Prostate gland (tissue), 2 donors: ENCODE results near the gene CX3CL1. TPM values are rescaled to one million over a fixed set of nuclear protein-coding genes. Genes with fewer than 3 reads are reported as not detected.

Experiments
- DNase-seq: peaks from one replicate; pipeline ENCODE4 v3.0.0-alpha.2; 2019; ENCODE audit warnings: low spot score
- H3K27ac ChIP-seq, 2 donors: fragments of 200-600 bp; sonication (generic); 2 replicates each; pipeline ENCODE4 v1.5.1; 2017 to 2019
- H3K27me3 ChIP-seq: fragments of 200-600 bp; sonication (generic); replicated peaks from 2 replicates; pipeline ENCODE4 v1.5.1; 2019; ENCODE audit not compliant: insufficient read depth
- H3K36me3 ChIP-seq, 2 donors: fragments of 200-600 bp; sonication (generic); 1 replicate in 1 of 2; 2 replicates in 1 of 2; pipeline versions ENCODE4 v1.5.1 to v1.8.1; 2017 to 2019
- H3K4me1 ChIP-seq: fragments of 200-600 bp; sonication (generic); replicated peaks from 2 replicates; pipeline ENCODE4 v1.5.1; 2019
- H3K4me3 ChIP-seq, 2 donors: fragments of 200-600 bp; sonication (generic); 2 replicates each; pipeline ENCODE4 v1.5.1; 2017 to 2019
- H3K9me3 ChIP-seq: fragments of 200-600 bp; sonication (generic); 2 replicates; pipeline ENCODE4 v1.5.1; 2017
- CTCF ChIP-seq, 4 experiments: fragments of 200-600 bp in 2 of 4; fragments of 450-650 bp in 2 of 4; sonication (generic) in 2 of 4; IDR thresholded peaks; 1 replicate in 3 of 4; 2 replicates in 1 of 4; pipeline ENCODE4 v1.5.1; 2016 to 2019; ENCODE audit warnings: antibody characterized with exemption in 4 of 4, mild to moderate bottlenecking in 2 of 4, moderate library complexity in 2 of 4
- POLR2A ChIP-seq: fragments of 450-650 bp; IDR thresholded peaks from one replicate; pipeline ENCODE4 v1.6.1; 2016; ENCODE audit warnings: antibody characterized with exemption, mild to moderate bottlenecking
- POLR2AphosphoS5 ChIP-seq: sonication (generic); formaldehyde crosslinking; IDR thresholded peaks from one replicate; pipeline ENCODE4 v1.6.1; 2017; ENCODE audit warnings: antibody characterized with exemption
- WGBS: methylation state at CpG from one replicate; pipeline ENCODE4 v1.1.5; 2018; 5-methylcytosine and 5-hydroxymethylcytosine counted together
- intact Hi-C: fragments of 100-400 bp; cut with DNase I; formaldehyde crosslinking; loops from one replicate; pipeline ENCODE4 v1.14.2; 2022
- small RNA-seq, 2 donors: library from RNA; depleted of rRNA; stranded (forward); fragments of <200 nt; gene quantifications; one replicate each; pipeline ENCODE3, GENCODE V24; 2016
- total RNA-seq, 2 donors: library from RNA; depleted of rRNA; stranded (reverse); fragments of >200 nt; gene quantifications; one replicate each; pipeline ENCODE4 v1.1.0, GENCODE V29; 2016

CX3CL1 gene
- total RNA-seq, 2 donors from 2014 or later: 30.2 to 52.6 TPM

- H3K4me1 ChIP-seq: no peaks in the 10 kb centered on the region
- H3K27me3 ChIP-seq: no peaks in the 10 kb centered on the region
- intact Hi-C loops: no loop called here
- no peak overlapping the region for H3K27ac ChIP-seq
- TF ChIP-seq POLR2AphosphoS5 (no peak), CTCF (IDR thresholded peaks at IDR 0.05) (no peak), POLR2A (no peak)
- no peaks in the 10 kb centered on the region for H3K9me3 ChIP-seq
- no peak for DNase-seq
- H3K4me3 ChIP-seq: no peak overlapping the region
- peaks cover 3 to 10% of the 10 kb centered on the region in 2 donors for H3K36me3 ChIP-seq
Measured at GRCh38 chr16:57427824-57428223, 55.5 kb downstream of the CX3CL1 start.

GRCh38 chr16:57430955-57431354 lies 58.7 kb downstream of the CX3CL1 start:
- no peak for DNase-seq
- intact Hi-C loops: no loop called here
- no peak overlapping the region for H3K27ac ChIP-seq
- TF ChIP-seq POLR2A (no peak), CTCF (IDR thresholded peaks at IDR 0.05) (no peak), POLR2AphosphoS5 (no peak)
- H3K4me3 ChIP-seq: no peak overlapping the region
- WGBS: 82% methylated on average over 5 of the region's 5 CpGs
- H3K4me1 ChIP-seq: no peaks in the 10 kb centered on the region
- H3K9me3 ChIP-seq: no peaks in the 10 kb centered on the region
- H3K36me3 ChIP-seq: peaks cover 6 to 14% of the 10 kb centered on the region in 2 donors
- H3K27me3 ChIP-seq: no peaks in the 10 kb centered on the region

- H3K36me3 ChIP-seq: peaks cover 12 to 14% of the 10 kb centered on the region in 2 donors
- H3K4me1 ChIP-seq: no peaks in the 10 kb centered on the region
- H3K9me3 ChIP-seq: no peaks in the 10 kb centered on the region
- no peak for TF ChIP-seq CTCF (IDR thresholded peaks at IDR 0.05)
- no peak for TF ChIP-seq POLR2A
- TF ChIP-seq POLR2AphosphoS5: no peak
- H3K4me3 ChIP-seq: no peak overlapping the region
- WGBS: 90% methylated on average over 2 of the region's 2 CpGs
- no peak overlapping the region for H3K27ac ChIP-seq
- intact Hi-C loops: no loop called here
- no peak for DNase-seq
- H3K27me3 ChIP-seq: no peaks in the 10 kb centered on the region
Measured at GRCh38 chr16:57432505-57432904, 60.2 kb downstream of the CX3CL1 start.

GRCh38 chr16:57432989-57433388 lies 60.7 kb downstream of the CX3CL1 start:
- Histone ChIP-seq H3K36me3 (peaks cover 12 to 14% of the 10 kb centered on the region in 2 donors), H3K4me3 (no peak overlapping the region), H3K4me1 (no peaks in the 10 kb centered on the region), H3K9me3 (no peaks in the 10 kb centered on the region), H3K27ac (no peak overlapping the region), H3K27me3 (no peaks in the 10 kb centered on the region)
- WGBS: 94% methylated on average over 3 of the region's 3 CpGs
- no peak for TF ChIP-seq POLR2AphosphoS5
- TF ChIP-seq CTCF (IDR thresholded peaks at IDR 0.05): no peak
- no peak for TF ChIP-seq POLR2A
- no peak for DNase-seq
- intact Hi-C loops: no loop called here

- no peaks in the 10 kb centered on the region for H3K4me1 ChIP-seq
- no peak for DNase-seq
- no peaks in the 10 kb centered on the region for H3K27me3 ChIP-seq
- no peaks in the 10 kb centered on the region for H3K9me3 ChIP-seq
- no peak for TF ChIP-seq POLR2AphosphoS5
- H3K4me3 ChIP-seq: no peak overlapping the region
- peaks cover 12 to 14% of the 10 kb centered on the region in 2 donors for H3K36me3 ChIP-seq
- no peak overlapping the region for H3K27ac ChIP-seq
- 83% methylated on average over 2 of the region's 2 CpGs for WGBS
- intact Hi-C loops: no loop called here
Measured at GRCh38 chr16:57434003-57434402, 61.7 kb downstream of the CX3CL1 start.

Small RNAs within 50 kb of the gene (small RNA-seq; reads per million reads assigned to genes)
- 0 reads per million in 2 donors for gene AC108081.1

Other genes starting within 250 kb of the CX3CL1 start
- gene PSME3IP1, start 186.5 kb upstream of the CX3CL1 start, total RNA-seq: 10 to 100 TPM; 64.1 to 95.8 TPM
- gene RSPRY1, start 186.2 kb upstream of the CX3CL1 start, total RNA-seq: 10 to 100 TPM; 35.8 to 45.3 TPM
- gene ARL2BP, start 127.2 kb upstream of the CX3CL1 start, total RNA-seq: 10 to 100 TPM; 62.3 to 81.4 TPM
- 10 to 100 TPM; 28.6 to 52.5 TPM for gene PLLP, start 87.8 kb upstream of the CX3CL1 start, total RNA-seq
- gene CCL22, start 13.7 kb upstream of the CX3CL1 start, total RNA-seq: under 1 TPM in 1 of 2 donors, not detected in 1; 0.51 TPM
- not detected for gene CCL17, start 32.3 kb downstream of the CX3CL1 start, total RNA-seq
- 10 to 100 TPM; 20.1 to 40.3 TPM for gene CIAPIN1, start 74.9 kb downstream of the CX3CL1 start, total RNA-seq
- gene COQ9, start 75.0 kb downstream of the CX3CL1 start, total RNA-seq: 10 to 100 TPM; 56.4 to 68.6 TPM
- 100 to 1,000 TPM in 1 of 2 donors, 10 to 100 TPM in 1; 99.6 to 182 TPM for gene POLR2C, start 90.2 kb downstream of the CX3CL1 start, total RNA-seq
- 10 to 100 TPM; 26.3 to 55.4 TPM for gene DOK4, start 114.0 kb downstream of the CX3CL1 start, total RNA-seq
- gene CCDC102A, start 164.1 kb downstream of the CX3CL1 start, total RNA-seq: 10 to 100 TPM; 22.5 to 26.8 TPM
- gene ADGRG5, start 170.2 kb downstream of the CX3CL1 start, total RNA-seq: 1 to 10 TPM in 1 of 2 donors, under 1 TPM in 1; 0.27 to 3.3 TPM